HCT116 (cell line): ENCODE measurements around the gene PTPN2. TPM values are rescaled to one million over a fixed set of nuclear protein-coding genes. Genes with fewer than 3 reads are reported as not detected.

Experiments used
- ATAC-seq: fragments of 200-7000 bp; cut with Tn5 transposase; 2 replicates; pipeline ENCODE4 v1.9.1; 2020; ENCODE audit warnings: mild to moderate bottlenecking, moderate library complexity
- BruUV-seq: library from RNA; stranded (reverse); fragments of 400-500 nt; replicated peaks from 2 replicates; lab custom pipeline; 2021; lab: Mats Ljungman, UMichigan
- CTCF ChIA-PET: fragments of 300-600 bp; sonication (Branson Sonifier 250); formaldehyde crosslinking; loops from one replicate; lab custom pipeline; 2021; ENCODE audit warnings: antibody characterized with exemption; lab: Charles Lee
- POLR2A ChIA-PET: fragments of 300-600, 350-600 bp; sonication (Branson Sonifier 250); formaldehyde crosslinking; loops from one replicate; lab custom pipeline; 2021; ENCODE audit warnings: antibody characterized with exemption; lab: Charles Lee
- RAD21 ChIA-PET, 2 experiments: fragments of 300-600 bp; sonication (Branson Sonifier 250); formaldehyde crosslinking; loops; one replicate each; lab custom pipeline; 2023; ENCODE audit warnings: low total read pairs in 2 of 2; ENCODE audit not compliant: uncharacterized antibody in 2 of 2, unreplicated experiment in 2 of 2, low non-redundant PET in 1 of 2; lab: Charles Lee
- DNase-seq: peaks from one replicate; pipeline ENCODE4 v3.0.0-alpha.2; 2010; ENCODE audit warnings: low read depth, low spot score
- H2AFZ ChIP-seq: fragments of 200-600 bp; shearing (Covaris generic), sonication (generic); 2 replicates; pipeline ENCODE4 v1.6.1; 2017; ENCODE audit warnings: low read depth, mixed run types, mixed read lengths, antibody characterized with exemption, low read length; ENCODE audit not compliant: poor library complexity, severe bottlenecking
- H3K27ac ChIP-seq: 2 replicates; pipeline ENCODE4 v1.5.1; 2012; ENCODE audit warnings: low read depth, low read length
- H3K27me3 ChIP-seq: fragments of 200-600 bp; sonication (generic); 2 replicates; pipeline ENCODE4 v1.6.1; 2016; ENCODE audit warnings: mixed run types, low read length, mixed read lengths; ENCODE audit not compliant: insufficient read depth
- H3K36me3 ChIP-seq, 2 experiments: fragments of 200-500 bp in 1 of 2; fragments of 200-600 bp in 1 of 2; sonication (Bioruptor generic) in 1 of 2; sonication (generic) in 1 of 2; 2 replicates each; pipeline versions ENCODE4 v1.5.1 to v1.6.1; 2014 to 2016; ENCODE audit warnings: low read length in 2 of 2, inconsistent platforms in 1 of 2, mixed read lengths in 1 of 2, mixed run types in 1 of 2; ENCODE audit not compliant: insufficient read depth in 2 of 2, control insufficient read depth in 1 of 2
- H3K4me1 ChIP-seq, 2 experiments: fragments of 200-600 bp in 1 of 2; sonication (generic) in 1 of 2; 2 replicates each; pipeline versions ENCODE4 v1.5.1 to v1.6.1; 2012 to 2017; ENCODE audit warnings: low read length in 2 of 2, inconsistent platforms in 1 of 2, mild to moderate bottlenecking in 1 of 2, mixed read lengths in 1 of 2, mixed run types in 1 of 2, moderate library complexity in 1 of 2; ENCODE audit not compliant: insufficient read depth in 2 of 2, control insufficient read depth in 1 of 2
- H3K4me2 ChIP-seq: fragments of 200-600 bp; sonication (generic); 2 replicates; pipeline ENCODE4 v1.6.1; 2017; ENCODE audit warnings: mixed run types, low read length, mixed read lengths
- H3K4me3 ChIP-seq, 2 experiments: fragments of 200-600 bp in 1 of 2; sonication (generic) in 1 of 2; replicated peaks in 1 of 2; 2 replicates each; pipeline ENCODE4 v1.5.1; 2011 to 2016; ENCODE audit warnings: low read length in 2 of 2, control low read depth in 1 of 2, low read depth in 1 of 2, mild to moderate bottlenecking in 1 of 2, mixed read lengths in 1 of 2, mixed run types in 1 of 2
- H3K79me2 ChIP-seq: fragments of 200-600 bp; sonication (generic); 2 replicates; pipeline ENCODE4 v1.6.1; 2017; ENCODE audit warnings: mild to moderate bottlenecking, mixed run types, low read length, moderate library complexity, mixed read lengths; ENCODE audit not compliant: insufficient read depth
- H3K9ac ChIP-seq: fragments of 200-600 bp; sonication (generic); 2 replicates; pipeline ENCODE4 v1.6.1; 2016; ENCODE audit warnings: low read length, mixed read lengths
- H3K9me2 ChIP-seq: fragments of 200-600 bp; sonication (generic), shearing (Covaris generic); 2 replicates; pipeline ENCODE4 v1.6.1; 2017; ENCODE audit warnings: mixed run types, mild to moderate bottlenecking, moderate library complexity; ENCODE audit not compliant: insufficient read depth
- H3K9me3 ChIP-seq, 2 experiments: fragments of 200-500 bp in 1 of 2; fragments of 200-600 bp in 1 of 2; sonication (Bioruptor generic) in 1 of 2; sonication (generic) in 1 of 2; 2 replicates each; pipeline ENCODE4 v1.6.1; 2014 to 2017; ENCODE audit warnings: low read length in 2 of 2, mixed read lengths in 2 of 2, inconsistent platforms in 1 of 2, low read depth in 1 of 2, mild to moderate bottlenecking in 1 of 2, mixed run types in 1 of 2, moderate library complexity in 1 of 2; ENCODE audit not compliant: control insufficient read depth in 1 of 2, insufficient read depth in 1 of 2
- H4K20me1 ChIP-seq: fragments of 200-600 bp; sonication (generic), shearing (Covaris generic); 2 replicates; pipeline ENCODE4 v1.6.1; 2017; ENCODE audit warnings: mixed run types, mild to moderate bottlenecking, moderate library complexity; ENCODE audit not compliant: insufficient read depth
- ATF3 ChIP-seq: IDR thresholded peaks from 2 replicates; pipeline ENCODE4 v1.6.1; 2012
- CBX3 ChIP-seq: IDR thresholded peaks from 2 replicates; pipeline ENCODE4 v1.6.1; 2012; ENCODE audit warnings: low read depth
- CEBPB ChIP-seq: IDR thresholded peaks from 2 replicates; pipeline ENCODE4 v1.6.1; 2012; ENCODE audit warnings: low read depth
- EZH2 ChIP-seq: fragments of 200-600 bp; sonication (generic); IDR thresholded peaks from 2 replicates; pipeline ENCODE4 v1.6.1; 2017; ENCODE audit warnings: antibody characterized with exemption, mixed run types
- EZH2phosphoT487 ChIP-seq: fragments of 200-600 bp; IDR thresholded peaks from 2 replicates; pipeline ENCODE4 v1.6.1; 2018; ENCODE audit warnings: antibody characterized with exemption, borderline replicate concordance
- POLR2A ChIP-seq: IDR thresholded peaks from 2 replicates; pipeline ENCODE4 v1.7.0; 2011; ENCODE audit warnings: borderline replicate concordance; ENCODE audit not compliant: insufficient read depth, insufficient read length; ENCODE audit errors: extremely low read depth
- POLR2AphosphoS5 ChIP-seq: IDR thresholded peaks from 2 replicates; pipeline ENCODE4 v1.6.1; 2011; ENCODE audit warnings: mild to moderate bottlenecking, low read depth, low read length, moderate library complexity
- ZNF274 ChIP-seq: fragments of 200-500 bp; sonication (Bioruptor generic); IDR thresholded peaks from 2 replicates; pipeline ENCODE4 v1.6.1; 2014; ENCODE audit warnings: mild to moderate bottlenecking, low read depth, low read length, inconsistent platforms
- intact Hi-C: fragments of 100-400 bp; cut with micrococcal nuclease; formaldehyde crosslinking; loops from 2 replicates; pipeline ENCODE4 v1.10.0; 2022
- total RNA-seq: library from RNA; stranded (reverse); gene quantifications from one replicate; pipeline ENCODE4 v1.2.1, GENCODE V29; 2021; ENCODE audit not compliant: unreplicated experiment
- TF ChIP-seq, protein P1 (sequence below): IDR thresholded peaks from 2 replicates; pipeline ENCODE4 v1.6.1; 2012
- TF ChIP-seq, protein P2 (sequence below): IDR thresholded peaks from 2 replicates; pipeline ENCODE4 v1.6.1; 2011; ENCODE audit warnings: mild to moderate bottlenecking, low read length, moderate library complexity; ENCODE audit not compliant: insufficient replicate concordance; ENCODE audit errors: extremely low read depth
- TF ChIP-seq, protein P3 (sequence below), 3 experiments: fragments of 200-600 bp in 1 of 3; sonication (generic) in 1 of 3; IDR thresholded peaks in 2 of 3; conservative IDR thresholded peaks in 1 of 3; 2 replicates each; pipeline ENCODE4 v1.5.1; 2012 to 2017; ENCODE audit warnings: low read depth in 2 of 3, low read length in 2 of 3, antibody characterized with exemption in 1 of 3, borderline replicate concordance in 1 of 3, control low read depth in 1 of 3, mild to moderate bottlenecking in 1 of 3, mixed read lengths in 1 of 3, mixed run types in 1 of 3, moderate library complexity in 1 of 3; ENCODE audit not compliant: insufficient read depth in 1 of 3

Gene PTPN2
- total RNA-seq, 1 experiment from 2014 or later = 50.3 TPM

DNA sequence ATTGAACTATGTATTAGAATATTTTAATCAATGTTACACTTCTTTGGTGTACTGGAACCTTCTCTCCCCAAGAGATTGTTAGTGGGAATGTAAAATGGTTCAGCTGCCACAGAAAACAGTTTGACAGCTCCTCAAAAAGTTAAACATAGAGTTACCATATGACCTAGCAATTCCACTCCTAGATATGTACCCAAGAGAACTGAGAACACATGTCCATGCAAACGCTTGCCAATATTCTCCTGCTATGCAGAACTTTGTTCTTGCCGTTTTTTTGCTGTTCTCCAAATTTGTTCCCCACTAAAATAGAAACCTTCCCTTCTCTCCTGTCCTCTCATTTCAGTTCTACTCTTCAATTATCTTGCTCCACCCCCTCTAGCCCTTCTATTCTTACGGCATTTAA, 87.6 kb downstream of the PTPN2 start:
- no TSS peak for BruUV-seq
- Histone ChIP-seq H3K36me3 (peaks cover 4% of the 10 kb centered on the region in 2 experiments; a peak in 3 of 4 replicates), H3K9ac (no peak overlapping the region), H3K27me3 (no peaks in the 10 kb centered on the region), H3K9me3 (no peaks in the 10 kb centered on the region), H3K4me3 (no peak overlapping the region), H3K79me2 (no peaks in the 10 kb centered on the region), H4K20me1 (no peaks in the 10 kb centered on the region), H3K27ac (no peak overlapping the region), H3K4me1 (no peaks in the 10 kb centered on the region), H3K9me2 (no peaks in the 10 kb centered on the region), H2AFZ (no peak overlapping the region), H3K4me2 (no peak overlapping the region)
- TF ChIP-seq, protein P1, sequence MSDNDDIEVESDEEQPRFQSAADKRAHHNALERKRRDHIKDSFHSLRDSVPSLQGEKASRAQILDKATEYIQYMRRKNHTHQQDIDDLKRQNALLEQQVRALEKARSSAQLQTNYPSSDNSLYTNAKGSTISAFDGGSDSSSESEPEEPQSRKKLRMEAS = no peak
- TF ChIP-seq, protein P2, sequence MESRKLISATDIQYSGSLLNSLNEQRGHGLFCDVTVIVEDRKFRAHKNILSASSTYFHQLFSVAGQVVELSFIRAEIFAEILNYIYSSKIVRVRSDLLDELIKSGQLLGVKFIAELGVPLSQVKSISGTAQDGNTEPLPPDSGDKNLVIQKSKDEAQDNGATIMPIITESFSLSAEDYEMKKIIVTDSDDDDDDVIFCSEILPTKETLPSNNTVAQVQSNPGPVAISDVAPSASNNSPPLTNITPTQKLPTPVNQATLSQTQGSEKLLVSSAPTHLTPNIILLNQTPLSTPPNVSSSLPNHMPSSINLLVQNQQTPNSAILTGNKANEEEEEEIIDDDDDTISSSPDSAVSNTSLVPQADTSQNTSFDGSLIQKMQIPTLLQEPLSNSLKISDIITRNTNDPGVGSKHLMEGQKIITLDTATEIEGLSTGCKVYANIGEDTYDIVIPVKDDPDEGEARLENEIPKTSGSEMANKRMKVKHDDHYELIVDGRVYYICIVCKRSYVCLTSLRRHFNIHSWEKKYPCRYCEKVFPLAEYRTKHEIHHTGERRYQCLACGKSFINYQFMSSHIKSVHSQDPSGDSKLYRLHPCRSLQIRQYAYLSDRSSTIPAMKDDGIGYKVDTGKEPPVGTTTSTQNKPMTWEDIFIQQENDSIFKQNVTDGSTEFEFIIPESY = no peak
- TF ChIP-seq ATF3 = no peak
- TF ChIP-seq CEBPB = no peak
- ChIA-PET POLR2A (no interaction called here), RAD21 (no interaction called here), CTCF (no interaction called here)
- ATAC-seq (no peak), DNase-seq (no peak)
- intact Hi-C loops = no loop called here

GRCh38 chr18:12791610-12792009, 92.4 kb downstream of the PTPN2 start:
- no peak overlapping the region for H3K4me2 ChIP-seq
- H3K4me1 ChIP-seq = no peaks in the 10 kb centered on the region
- CTCF ChIA-PET = no interaction called here
- ATAC-seq (no peak), DNase-seq (no peak)
- H2AFZ ChIP-seq = no peak overlapping the region
- no peaks in the 10 kb centered on the region for H3K79me2 ChIP-seq
- intact Hi-C loops = no loop called here
- no peaks in the 10 kb centered on the region; a peak in 1 of 4 replicates for H3K36me3 ChIP-seq
- TF ChIP-seq EZH2 (no peak), ATF3 (no peak), POLR2AphosphoS5 (no peak), CBX3 (no peak), EZH2phosphoT487 (no peak), POLR2A (no peak), ZNF274 (no peak)
- TF ChIP-seq, protein P3, sequence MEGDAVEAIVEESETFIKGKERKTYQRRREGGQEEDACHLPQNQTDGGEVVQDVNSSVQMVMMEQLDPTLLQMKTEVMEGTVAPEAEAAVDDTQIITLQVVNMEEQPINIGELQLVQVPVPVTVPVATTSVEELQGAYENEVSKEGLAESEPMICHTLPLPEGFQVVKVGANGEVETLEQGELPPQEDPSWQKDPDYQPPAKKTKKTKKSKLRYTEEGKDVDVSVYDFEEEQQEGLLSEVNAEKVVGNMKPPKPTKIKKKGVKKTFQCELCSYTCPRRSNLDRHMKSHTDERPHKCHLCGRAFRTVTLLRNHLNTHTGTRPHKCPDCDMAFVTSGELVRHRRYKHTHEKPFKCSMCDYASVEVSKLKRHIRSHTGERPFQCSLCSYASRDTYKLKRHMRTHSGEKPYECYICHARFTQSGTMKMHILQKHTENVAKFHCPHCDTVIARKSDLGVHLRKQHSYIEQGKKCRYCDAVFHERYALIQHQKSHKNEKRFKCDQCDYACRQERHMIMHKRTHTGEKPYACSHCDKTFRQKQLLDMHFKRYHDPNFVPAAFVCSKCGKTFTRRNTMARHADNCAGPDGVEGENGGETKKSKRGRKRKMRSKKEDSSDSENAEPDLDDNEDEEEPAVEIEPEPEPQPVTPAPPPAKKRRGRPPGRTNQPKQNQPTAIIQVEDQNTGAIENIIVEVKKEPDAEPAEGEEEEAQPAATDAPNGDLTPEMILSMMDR (IDR thresholded peaks at IDR 0.05 in 2 of 3, conservative IDR thresholded peaks at IDR 0.05 in 1 of 3; ENCODE audit: borderline replicate concordance in 1 of 3, insufficient read depth in 1 of 3, low read depth in 2 of 3, low read length in 2 of 3) = no peak
- TF ChIP-seq, protein P1 = no peak
- BruUV-seq = no TSS peak
- H3K27me3 ChIP-seq = no peaks in the 10 kb centered on the region
- POLR2A ChIA-PET = no interaction called here
- no peaks in the 10 kb centered on the region for H3K9me2 ChIP-seq
- RAD21 ChIA-PET = no interaction called here
- H4K20me1 ChIP-seq = no peaks in the 10 kb centered on the region
- no peak overlapping the region for H3K4me3 ChIP-seq
- no peaks in the 10 kb centered on the region for H3K9me3 ChIP-seq
- H3K9ac ChIP-seq = no peak overlapping the region
- H3K27ac ChIP-seq = no peak overlapping the region
